Stomach (tissue), 4 donors: ENCODE data around the gene FAM229A.

Experiments
- CTCF ChIP-seq, 7 experiments: fragments of 450-650 bp in 4 of 7; fragments of 200-600 bp in 3 of 7; sonication (generic) in 3 of 7; IDR thresholded peaks; one replicate each; pipeline ENCODE4 v1.5.1; 2016 to 2019; ENCODE audit warnings: antibody characterized with exemption in 7 of 7, control low read depth in 2 of 7, mild to moderate bottlenecking in 1 of 7
- EP300 ChIP-seq: sonication (generic); formaldehyde crosslinking; IDR thresholded peaks from one replicate; pipeline ENCODE4 v1.6.1; 2017; ENCODE audit warnings: antibody characterized with exemption
- POLR2A ChIP-seq, 4 donors: fragments of 450-650 bp; IDR thresholded peaks; one replicate each; pipeline ENCODE4 v1.6.1; 2016; ENCODE audit warnings: antibody characterized with exemption in 4 of 4, control low read depth in 2 of 4, mild to moderate bottlenecking in 1 of 4, moderate library complexity in 1 of 4
- POLR2AphosphoS5 ChIP-seq, 3 donors: sonication (generic); formaldehyde crosslinking; IDR thresholded peaks; one replicate each; pipeline ENCODE4 v1.6.1; 2016; ENCODE audit warnings: antibody characterized with exemption in 3 of 3

DNA sequence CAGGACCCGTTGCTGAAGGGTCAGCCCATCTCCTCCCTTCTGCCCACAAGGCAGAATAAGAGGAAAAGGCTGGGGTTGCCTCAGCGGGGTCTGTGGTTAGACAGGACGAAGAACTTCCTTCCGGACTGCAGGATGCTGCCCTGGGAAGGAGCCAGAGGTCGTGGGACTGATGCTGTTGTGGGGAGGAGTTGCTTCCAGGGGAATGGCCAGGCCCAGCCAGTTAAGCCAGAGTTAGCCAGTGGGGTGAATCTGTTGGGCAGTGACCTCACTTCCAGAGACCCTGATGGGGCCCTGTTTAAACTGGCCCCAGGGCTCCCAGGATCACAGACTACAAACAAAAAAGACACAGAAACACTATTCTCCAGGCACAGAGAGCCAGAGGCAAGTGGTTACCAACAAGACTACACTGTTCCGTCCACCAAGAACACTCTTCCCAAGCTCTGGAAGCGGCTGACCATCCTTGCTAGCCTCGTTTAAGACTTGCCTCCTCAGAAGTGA, 13.0 kb downstream of the FAM229A start:
- TF ChIP-seq POLR2A (IDR thresholded peaks at IDR 0.05) = no peak
- no peak for TF ChIP-seq CTCF (IDR thresholded peaks at IDR 0.05)
- TF ChIP-seq POLR2AphosphoS5 (IDR thresholded peaks at IDR 0.05) = no peak
- no peak for TF ChIP-seq EP300
